K562 (cell line): ENCODE measurements around the gene MMP17. TPM values are rescaled to one million over a fixed set of nuclear protein-coding genes. Genes with fewer than 3 reads are reported as not detected.

Experiments used
- ATAC-seq: fragments of 200-7000 bp; cut with Tn5 transposase; 3 replicates; pipeline ENCODE4 v1.9.1; 2020; ENCODE audit warnings: moderate library complexity
- BruUV-seq: library from RNA; stranded (reverse); fragments of 400-500 nt; replicated peaks from 2 replicates; lab custom pipeline; 2021; lab: Mats Ljungman, UMichigan
- CTCF ChIA-PET: fragments of 300-600 bp; formaldehyde crosslinking; extraction: SDS; loops from one replicate; lab custom pipeline; 2021; ENCODE audit warnings: low intra/inter-chr PET ratio; lab: Yijun Ruan, JAX
- POLR2A ChIA-PET: fragments of 300-600, 350-650 bp; sonication (Branson Sonifier 250); formaldehyde crosslinking; extraction: SDS; loops from one replicate; lab custom pipeline; 2021; ENCODE audit warnings: antibody characterized with exemption, inconsistent platforms; lab: Yijun Ruan, JAX
- DNase-seq, 4 experiments: peaks; one replicate each; pipeline versions ENCODE4 v3.0.0 to v3.0.0-alpha.2; 2011 to 2018; ENCODE audit warnings: low spot score in 3 of 4, mixed read lengths in 3 of 4; ENCODE audit errors: extremely low read depth in 1 of 4
- FAIRE-seq: peaks from 2 replicates; lab custom pipeline; 2011; peaks lifted over from hg19 to GRCh38; lab: Jason Lieb, UNC
- H2AFZ ChIP-seq: 2 replicates; pipeline ENCODE4 v1.6.0; 2011; ENCODE audit warnings: low read depth, low read length, control low read depth, inconsistent platforms
- H3K27ac ChIP-seq: fragments of 200-600 bp; 3 replicates; pipeline ENCODE4 v1.8.0; 2011; ENCODE audit warnings: low read depth, mild to moderate bottlenecking, control low read depth, inconsistent platforms, low read length, moderate library complexity, mixed read lengths; ENCODE audit errors: extremely low read depth
- H3K27me3 ChIP-seq, 2 experiments: fragments of 300-600 bp in 1 of 2; 2 replicates in 1 of 2; 3 replicates in 1 of 2; pipeline versions ENCODE4 v1.6.0 to v1.8.0; 2011; ENCODE audit warnings: inconsistent platforms in 2 of 2, low read length in 2 of 2, mild to moderate bottlenecking in 1 of 2, mixed read lengths in 1 of 2, moderate library complexity in 1 of 2; ENCODE audit not compliant: control insufficient read depth in 2 of 2, insufficient read depth in 2 of 2
- H3K36me3 ChIP-seq: fragments of 300-600 bp; 3 replicates; pipeline ENCODE4 v1.8.0; 2011; ENCODE audit warnings: mild to moderate bottlenecking, low read length, inconsistent platforms; ENCODE audit not compliant: control insufficient read depth, insufficient read depth
- H3K4me1 ChIP-seq, 2 experiments: fragments of 200-600 bp in 1 of 2; replicated peaks in 1 of 2; 2 replicates in 1 of 2; 3 replicates in 1 of 2; pipeline versions ENCODE4 v1.5.1 to v1.8.0; 2011; ENCODE audit warnings: inconsistent platforms in 2 of 2, low read length in 2 of 2, mild to moderate bottlenecking in 1 of 2, mixed read lengths in 1 of 2, moderate library complexity in 1 of 2; ENCODE audit not compliant: control insufficient read depth in 2 of 2, insufficient read depth in 2 of 2
- H3K4me2 ChIP-seq: 2 replicates; pipeline ENCODE4 v1.6.1; 2011; ENCODE audit warnings: low read length, control low read depth, inconsistent platforms, mixed read lengths; ENCODE audit not compliant: insufficient read depth
- H3K4me3 ChIP-seq: fragments of 200-600 bp; sonication (generic), shearing (Covaris generic); 2 replicates; pipeline ENCODE4 v1.5.1; 2016; ENCODE audit warnings: control low read depth, inconsistent platforms
- H3K79me2 ChIP-seq: fragments of 200-600 bp; 3 replicates; pipeline ENCODE4 v1.8.0; 2011; ENCODE audit warnings: low read length, inconsistent platforms; ENCODE audit not compliant: control insufficient read depth, insufficient read depth
- H3K9ac ChIP-seq, 2 experiments: 2 replicates each; pipeline versions ENCODE4 v1.6.0 to v1.6.1; 2011; ENCODE audit warnings: low read depth in 2 of 2, low read length in 2 of 2, control low read depth in 1 of 2, inconsistent platforms in 1 of 2, mild to moderate bottlenecking in 1 of 2, mixed read lengths in 1 of 2; ENCODE audit not compliant: insufficient read depth in 1 of 2
- H3K9me1 ChIP-seq: one replicate; pipeline ENCODE4 v1.6.0; 2011; ENCODE audit warnings: inconsistent platforms, mild to moderate bottlenecking, low read length, moderate library complexity; ENCODE audit not compliant: control insufficient read depth, insufficient read depth
- H3K9me3 ChIP-seq: replicated peaks from 2 replicates; pipeline ENCODE4 v1.5.1; 2011; ENCODE audit warnings: low read depth, low read length, inconsistent platforms; ENCODE audit not compliant: control insufficient read depth, insufficient read depth
- H4K20me1 ChIP-seq: replicated peaks from 2 replicates; pipeline ENCODE4 v1.6.1; 2011; ENCODE audit warnings: low read length, inconsistent platforms, mixed read lengths; ENCODE audit not compliant: control insufficient read depth, insufficient read depth
- ATF4 ChIP-seq: fragments of 450-650 bp; formaldehyde crosslinking; IDR thresholded peaks from 2 replicates; pipeline ENCODE4 v1.4.0; 2022; ENCODE audit warnings: mild to moderate bottlenecking, moderate library complexity
- EP300 ChIP-seq: IDR thresholded peaks from 2 replicates; pipeline ENCODE4 v1.6.1; 2012; ENCODE audit warnings: low read length, improper control_type of control experiment
- GABPB1 ChIP-seq: sonication (generic); formaldehyde crosslinking; IDR thresholded peaks from 2 replicates; pipeline ENCODE4 v1.8.0; 2022; ENCODE audit warnings: mild to moderate bottlenecking, missing genetic modification reagents
- GTF3C2 ChIP-seq: IDR thresholded peaks from 3 replicates; pipeline ENCODE4 v1.6.1; 2011; ENCODE audit warnings: borderline replicate concordance, mild to moderate bottlenecking, moderate library complexity; ENCODE audit not compliant: insufficient read length; ENCODE audit errors: extremely low read depth
- HDAC6 ChIP-seq: IDR thresholded peaks from 2 replicates; pipeline ENCODE4 v1.6.1; 2012; ENCODE audit warnings: low read depth, mild to moderate bottlenecking, control low read depth, inconsistent platforms, low read length, moderate library complexity
- ILK ChIP-seq: fragments of 450-650 bp; IDR thresholded peaks from 2 replicates; pipeline ENCODE4 v1.6.1; 2016; ENCODE audit warnings: missing genetic modification characterization, low read depth, mild to moderate bottlenecking, missing compliant biosample characterization, moderate library complexity, borderline replicate concordance
- KAT2B ChIP-seq: IDR thresholded peaks from one replicate; pipeline ENCODE4 v1.6.1; 2012; ENCODE audit warnings: low read depth, mild to moderate bottlenecking, control low read depth, inconsistent platforms, low read length, moderate library complexity
- NCOA2 ChIP-seq, 2 experiments: fragments of 450-650 bp; IDR thresholded peaks; 2 replicates each; pipeline ENCODE4 v1.6.1; 2018; ENCODE audit warnings: mild to moderate bottlenecking in 2 of 2, moderate library complexity in 1 of 2; ENCODE audit not compliant: partially characterized antibody in 2 of 2
- POLR2AphosphoS5 ChIP-seq: IDR thresholded peaks from 2 replicates; pipeline ENCODE4 v1.6.1; 2011; ENCODE audit warnings: mild to moderate bottlenecking, low read depth, low read length, moderate library complexity; ENCODE audit not compliant: control insufficient read depth, insufficient read depth
- POLR2B ChIP-seq: fragments of 450-650 bp; IDR thresholded peaks from 2 replicates; pipeline ENCODE4 v1.6.1; 2018; ENCODE audit warnings: low read depth; ENCODE audit not compliant: partially characterized antibody
- SREBF2 ChIP-seq: sonication (generic); formaldehyde crosslinking; IDR thresholded peaks from 2 replicates; pipeline ENCODE4 v1.4.0; 2020; ENCODE audit warnings: mild to moderate bottlenecking, missing genetic modification reagents
- TRIM25 ChIP-seq: fragments of 450-650 bp; IDR thresholded peaks from 2 replicates; pipeline ENCODE4 v1.7.0; 2016; ENCODE audit warnings: borderline replicate concordance
- ZBED1 ChIP-seq: IDR thresholded peaks from 2 replicates; pipeline ENCODE4 v1.6.1; 2014
- ZNF75A ChIP-seq: fragments of 450-650 bp; formaldehyde crosslinking; IDR thresholded peaks from 2 replicates; pipeline ENCODE4 v1.4.0; 2020; ENCODE audit warnings: mild to moderate bottlenecking
- ZSCAN32 ChIP-seq: fragments of 450-650 bp; formaldehyde crosslinking; IDR thresholded peaks from 2 replicates; pipeline ENCODE4 v1.4.0; 2020; ENCODE audit warnings: mild to moderate bottlenecking, moderate library complexity
- WGBS: fragments of 100-300 bp; shearing (Covaris generic); methylation state at CpG from one replicate; pipeline ENCODE4 v1.1.6; 2016; ENCODE audit warnings: low coverage, mixed read lengths; ENCODE audit not compliant: insufficient coverage; ENCODE audit errors: missing lambda C conversion rate; 5-methylcytosine and 5-hydroxymethylcytosine counted together
- in situ Hi-C: fragments of 300-500 bp; cut with MboI; formaldehyde crosslinking; loops from 4 replicates; pipeline ENCODE4 v1.15.0; 2018; ENCODE audit warnings: inconsistent platforms, mixed read lengths
- intact Hi-C: fragments of 100-400 bp; cut with micrococcal nuclease; formaldehyde crosslinking; loops from 2 replicates; pipeline ENCODE4 v1.14.2; 2022
- polyA plus RNA-seq, 8 experiments: library from polyadenylated mRNA; depleted of rRNA in 4 of 8; stranded (reverse) in 5 of 8; unstranded in 3 of 8; fragments of >200 nt; fragmentation: Nextera tagmentation in 2 of 8; fragmentation: Illumina TruSeq in 1 of 8; extraction: Ambion mirVana in 2 of 8; extraction: Trizol in 1 of 8; gene quantifications; 2 replicates each; pipeline versions ENCODE4 v1.2.1 to v1.2.3, GENCODE V29; 2011 to 2014; ENCODE audit warnings: inconsistent platforms in 1 of 8, missing spikeins in 1 of 8
- total RNA-seq, 7 experiments: library from RNA; depleted of rRNA in 6 of 7; stranded (reverse); fragments of >200 nt in 6 of 7; fragmentation: Illumina TruSeq in 2 of 7; extraction: Trizol in 2 of 7; gene quantifications; 2 replicates each; pipeline versions ENCODE4 v1.2.1 to v1.2.3, GENCODE V29; 2011 to 2021; ENCODE audit warnings: low replicate concordance in 1 of 7

MMP17 gene
- total and polyA plus RNA-seq, 9 of the 15 experiments (the other 6 are each of a cell fraction or from before 2014, with no cell fraction given), result 1.1 to 21.2 (median 17.1) TPM; not detected in 2

DNA sequence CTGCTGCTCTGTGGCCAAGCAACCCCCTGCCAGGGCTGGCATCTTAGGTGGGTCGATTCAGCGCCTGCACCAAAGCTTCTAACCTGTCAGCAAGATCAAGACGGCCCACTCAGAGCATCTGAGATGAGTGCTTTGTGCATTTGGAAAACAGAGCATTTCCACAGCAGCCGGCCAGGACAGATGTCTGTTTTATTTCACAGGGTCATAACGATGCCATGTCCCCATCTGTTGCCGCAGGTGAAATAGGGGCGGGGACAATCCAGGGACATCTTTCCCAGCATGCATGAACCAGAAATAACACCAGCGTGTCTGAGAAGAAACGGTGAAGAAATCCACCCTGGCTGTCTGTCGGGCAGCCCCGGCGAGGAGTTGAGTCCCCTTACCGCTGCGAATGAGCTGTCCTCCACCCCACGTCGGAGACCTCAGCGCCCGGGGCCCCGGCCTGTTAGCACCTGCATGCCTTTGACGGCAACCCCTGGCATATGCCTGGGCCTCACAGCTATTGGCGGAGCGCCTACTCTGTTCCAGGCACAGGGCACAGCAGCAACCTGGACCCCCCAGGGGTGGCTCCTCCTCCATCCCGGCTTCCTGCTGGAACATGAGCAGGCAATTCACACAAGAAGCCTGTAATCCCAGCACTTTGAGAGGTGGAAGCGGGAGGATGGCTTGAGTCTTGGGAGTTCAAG is 35.7 kb downstream of the MMP17 start (continued):
- TF ChIP-seq KAT2B, result no peak
- TF ChIP-seq ZBED1, result no peak
- TF ChIP-seq ILK (tag), result no peak
- TF ChIP-seq TRIM25, result no peak
- no peak for TF ChIP-seq GABPB1 (CRISPR knock-in tag)
- TF ChIP-seq POLR2AphosphoS5, result no peak

- ATAC-seq, result no peak
- no peaks in the 10 kb centered on the region for H4K20me1 ChIP-seq
- no peaks in the 10 kb centered on the region for H3K27me3 ChIP-seq
- WGBS, result 58% methylated on average over 8 of the region's 8 CpGs
- no peak overlapping the region for H3K4me2 ChIP-seq
- no peak for DNase-seq
- CTCF ChIA-PET, result no interaction called here
- no peak overlapping the region for H3K27ac ChIP-seq
- H3K4me1 ChIP-seq, result peaks cover 26 to 47% of the 10 kb centered on the region in 2 experiments; a peak in 4 of 5 replicates
- no peaks in the 10 kb centered on the region for H3K9me3 ChIP-seq
- POLR2A ChIA-PET, result interaction anchor here (0.5 to 0.8 kb wide), 3 partner anchors 11 to 49 kb away, joined by 3 to 4 read pairs (median 3); no protein-coding TSS in a partner anchor
- H3K36me3 ChIP-seq, result no peaks in the 10 kb centered on the region
- FAIRE-seq, result no peak
- H2AFZ ChIP-seq, result no peak overlapping the region
- no peaks in the 10 kb centered on the region for H3K9me1 ChIP-seq
- in situ Hi-C loops, result no loop called here
- intact Hi-C loops, result no loop called here
- no peak overlapping the region for H3K9ac ChIP-seq
- no TSS peak for BruUV-seq
- H3K79me2 ChIP-seq, result no peaks in the 10 kb centered on the region
- no peak overlapping the region for H3K4me3 ChIP-seq
- TF ChIP-seq HDAC6 (no peak), POLR2B (no peak), NCOA2 (IDR thresholded peaks at IDR 0.05; ENCODE audit: partially characterized antibody in 2 of 2) (no peak), ZNF75A (no peak), SREBF2 (no peak), ATF4 (CRISPR knock-in tag) (no peak), EP300 (no peak), ZSCAN32 (no peak), GTF3C2 (no peak)
Observed at GRCh38 chr12:131864469-131864868, 36.3 kb downstream of the MMP17 start.
